ENCODE results near the gene EPHB2.

EPHB2 gene

DNA sequence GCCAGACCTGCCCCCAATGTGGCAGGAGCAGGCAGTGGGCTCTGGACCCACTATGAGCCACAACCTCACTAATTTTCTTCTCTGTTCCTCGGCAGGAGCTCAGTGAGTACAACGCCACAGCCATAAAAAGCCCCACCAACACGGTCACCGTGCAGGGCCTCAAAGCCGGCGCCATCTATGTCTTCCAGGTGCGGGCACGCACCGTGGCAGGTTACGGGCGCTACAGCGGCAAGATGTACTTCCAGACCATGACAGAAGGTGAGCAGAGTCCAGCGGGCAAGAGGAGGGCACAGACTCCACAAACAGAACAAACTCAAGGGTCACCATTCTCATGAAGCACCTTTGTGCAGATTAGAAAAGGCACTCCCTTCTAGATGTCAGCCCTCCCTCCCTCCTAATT is 182.2 kb downstream of the EPHB2 start:
- DNase-seq: no peak

DNA sequence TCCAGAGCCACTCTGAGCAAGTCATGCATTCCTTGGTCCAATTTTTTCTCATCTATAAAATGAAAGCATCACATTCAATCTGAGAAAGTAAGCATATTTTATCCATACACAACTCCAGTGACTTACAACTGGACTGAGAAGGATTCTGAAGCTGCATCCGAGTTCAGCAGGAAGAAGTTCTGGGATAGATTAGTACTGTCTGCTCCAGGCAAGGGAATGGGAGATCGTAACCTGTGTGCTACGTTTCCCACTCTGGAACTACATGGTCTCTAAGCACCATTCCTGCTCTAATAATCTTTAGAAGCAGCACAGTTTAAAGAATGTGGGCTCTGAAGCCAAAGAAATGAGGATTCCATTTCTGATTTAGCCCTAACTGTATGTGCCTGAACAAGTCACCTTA is 182.7 kb downstream of the EPHB2 start:
- DNase-seq: no peak

GRCh38 chr1:22895357-22895756 is 184.7 kb downstream of the EPHB2 start:
- no peak for DNase-seq

DNA sequence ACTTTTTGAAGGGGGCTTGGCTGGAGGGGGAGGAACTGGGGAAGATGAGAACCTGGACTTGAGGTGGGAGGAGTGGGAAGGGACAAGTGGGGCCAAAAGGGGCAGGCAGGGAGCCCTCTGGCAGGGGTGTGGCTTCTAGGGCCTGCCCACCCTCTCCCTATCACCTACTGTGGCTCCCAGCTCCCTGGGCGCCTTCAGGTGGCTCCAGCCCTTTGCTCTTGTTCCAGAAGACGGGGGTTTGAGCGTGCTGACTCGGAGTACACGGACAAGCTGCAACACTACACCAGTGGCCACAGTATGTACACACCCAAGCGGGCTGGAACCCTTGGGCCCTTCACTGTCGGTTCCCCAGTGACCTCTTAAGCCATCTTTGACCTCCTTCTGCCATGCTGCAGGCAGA is 185.5 kb downstream of the EPHB2 start:
- DNase-seq: no peak

DNA sequence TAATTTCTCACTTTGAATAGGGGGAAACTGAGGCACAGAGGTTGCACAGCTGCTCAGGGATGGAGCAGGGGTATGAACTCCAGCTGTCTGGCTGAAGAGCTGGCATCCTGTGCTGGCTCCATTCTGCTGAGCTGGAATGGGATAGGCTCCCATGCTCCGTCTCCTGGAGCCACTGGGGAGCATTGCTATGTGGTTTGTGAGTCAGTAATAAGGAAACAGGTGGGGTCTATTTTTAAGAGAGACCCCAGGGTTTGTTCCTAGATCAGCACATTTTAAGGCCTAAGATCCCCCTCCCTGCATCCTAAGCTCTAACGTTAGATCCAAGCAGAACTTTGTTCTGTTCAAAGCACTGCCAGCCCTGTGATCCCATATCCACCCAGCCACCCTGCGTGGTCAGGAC is 189.8 kb downstream of the EPHB2 start:
- no peak for DNase-seq

DNA sequence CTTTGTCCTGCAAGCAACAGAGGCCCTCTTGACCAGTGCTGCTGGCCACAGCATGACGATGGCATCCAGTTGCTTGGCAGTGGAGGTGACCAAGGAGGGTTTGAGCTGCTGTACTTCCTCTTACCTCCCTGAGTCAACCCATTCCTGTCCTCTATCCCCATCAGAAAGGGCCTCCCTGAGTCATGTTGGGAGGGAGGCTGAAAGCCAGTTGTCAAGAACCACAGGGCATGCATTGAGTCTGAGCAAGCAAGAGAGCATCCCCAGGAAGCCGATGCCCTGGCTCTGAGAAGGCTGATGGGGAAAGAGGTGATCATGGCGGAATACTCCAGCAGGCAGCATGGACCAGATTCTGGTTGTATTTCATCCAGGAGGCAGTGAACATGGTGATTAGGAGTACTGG is 192.5 kb downstream of the EPHB2 start:
- DNase-seq: no peak

DNA sequence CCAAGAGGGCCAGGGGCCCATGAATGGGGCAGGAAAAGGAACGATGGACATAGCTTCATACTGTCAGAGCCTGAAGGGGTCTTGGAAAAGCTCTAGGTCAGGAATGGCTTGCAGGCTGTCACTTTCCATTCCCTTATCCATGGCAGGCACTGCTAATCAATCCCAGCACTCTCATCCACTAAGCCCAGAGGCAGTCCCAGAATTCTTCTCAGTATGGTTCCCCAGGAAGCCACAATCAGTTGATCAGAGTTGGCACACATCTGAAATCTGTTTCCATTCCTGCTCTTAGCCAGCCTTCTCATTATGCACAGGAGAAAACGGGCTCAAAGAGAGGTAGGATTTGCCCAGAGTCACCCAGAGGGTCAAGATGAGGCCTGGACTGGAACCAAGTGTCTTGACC is 196.3 kb downstream of the EPHB2 start:
- DNase-seq: no peak

DNA sequence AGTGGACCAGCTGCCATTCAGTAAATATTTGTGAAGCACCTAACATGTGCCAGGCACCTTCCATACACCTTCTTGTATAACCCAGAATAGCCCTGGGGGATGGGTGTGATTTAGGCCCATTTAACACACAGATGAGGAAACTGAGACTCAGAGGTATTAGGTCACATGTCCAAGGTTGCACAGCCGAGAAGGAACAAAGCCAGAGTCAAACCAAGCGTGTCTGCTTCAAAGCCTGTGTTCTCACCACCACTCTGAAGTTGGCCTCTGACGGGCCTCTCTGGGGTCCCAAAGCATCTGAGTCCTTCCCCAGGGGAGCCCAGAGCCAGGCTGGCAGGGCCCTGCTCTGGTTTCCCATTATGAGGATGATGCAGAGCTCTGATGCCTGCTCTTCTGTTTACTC is 196.9 kb downstream of the EPHB2 start:
- DNase-seq: no peak

GRCh38 chr1:22908880-22909426 is 198.3 kb downstream of the EPHB2 start:
- no peak for DNase-seq

GRCh38 chr1:22910286-22910685 is 199.6 kb downstream of the EPHB2 start:
- no peak for DNase-seq

GRCh38 chr1:22910986-22911651 is 200.5 kb downstream of the EPHB2 start:
- DNase-seq: no peak

- no peak for DNase-seq
Observed at GRCh38 chr1:22912311-22912710, 201.7 kb downstream of the EPHB2 start.

DNA sequence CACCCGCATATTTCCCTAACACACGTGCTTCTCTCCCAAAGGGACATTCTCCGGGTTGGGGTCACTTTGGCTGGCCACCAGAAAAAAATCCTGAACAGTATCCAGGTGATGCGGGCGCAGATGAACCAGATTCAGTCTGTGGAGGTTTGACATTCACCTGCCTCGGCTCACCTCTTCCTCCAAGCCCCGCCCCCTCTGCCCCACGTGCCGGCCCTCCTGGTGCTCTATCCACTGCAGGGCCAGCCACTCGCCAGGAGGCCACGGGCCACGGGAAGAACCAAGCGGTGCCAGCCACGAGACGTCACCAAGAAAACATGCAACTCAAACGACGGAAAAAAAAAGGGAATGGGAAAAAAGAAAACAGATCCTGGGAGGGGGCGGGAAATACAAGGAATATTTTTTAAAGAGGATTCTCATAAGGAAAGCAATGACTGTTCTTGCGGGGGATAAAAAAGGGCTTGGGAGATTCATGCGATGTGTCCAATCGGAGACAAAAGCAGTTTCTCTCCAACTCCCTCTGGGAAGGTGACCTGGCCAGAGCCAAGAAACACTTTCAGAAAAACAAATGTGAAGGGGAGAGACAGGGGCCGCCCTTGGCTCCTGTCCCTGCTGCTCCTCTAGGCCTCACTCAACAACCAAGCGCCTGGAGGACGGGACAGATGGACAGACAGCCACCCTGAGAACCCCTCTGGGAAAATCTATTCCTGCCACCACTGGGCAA is 202.9 kb downstream of the EPHB2 start:
- DNase-seq: no peak

DNA sequence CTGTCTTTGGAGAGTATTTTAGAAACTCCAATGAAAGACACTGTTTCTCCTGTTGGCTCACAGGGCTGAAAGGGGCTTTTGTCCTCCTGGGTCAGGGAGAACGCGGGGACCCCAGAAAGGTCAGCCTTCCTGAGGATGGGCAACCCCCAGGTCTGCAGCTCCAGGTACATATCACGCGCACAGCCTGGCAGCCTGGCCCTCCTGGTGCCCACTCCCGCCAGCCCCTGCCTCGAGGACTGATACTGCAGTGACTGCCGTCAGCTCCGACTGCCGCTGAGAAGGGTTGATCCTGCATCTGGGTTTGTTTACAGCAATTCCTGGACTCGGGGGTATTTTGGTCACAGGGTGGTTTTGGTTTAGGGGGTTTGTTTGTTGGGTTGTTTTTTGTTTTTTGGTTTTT is 203.5 kb downstream of the EPHB2 start:
- DNase-seq: no peak

GRCh38 chr1:22914633-22915217 is 204.1 kb downstream of the EPHB2 start:
- peak; percentile 45 for DNase-seq

GRCh38 chr1:22915231-22915630 is 204.6 kb downstream of the EPHB2 start:
- no peak for DNase-seq

DNA sequence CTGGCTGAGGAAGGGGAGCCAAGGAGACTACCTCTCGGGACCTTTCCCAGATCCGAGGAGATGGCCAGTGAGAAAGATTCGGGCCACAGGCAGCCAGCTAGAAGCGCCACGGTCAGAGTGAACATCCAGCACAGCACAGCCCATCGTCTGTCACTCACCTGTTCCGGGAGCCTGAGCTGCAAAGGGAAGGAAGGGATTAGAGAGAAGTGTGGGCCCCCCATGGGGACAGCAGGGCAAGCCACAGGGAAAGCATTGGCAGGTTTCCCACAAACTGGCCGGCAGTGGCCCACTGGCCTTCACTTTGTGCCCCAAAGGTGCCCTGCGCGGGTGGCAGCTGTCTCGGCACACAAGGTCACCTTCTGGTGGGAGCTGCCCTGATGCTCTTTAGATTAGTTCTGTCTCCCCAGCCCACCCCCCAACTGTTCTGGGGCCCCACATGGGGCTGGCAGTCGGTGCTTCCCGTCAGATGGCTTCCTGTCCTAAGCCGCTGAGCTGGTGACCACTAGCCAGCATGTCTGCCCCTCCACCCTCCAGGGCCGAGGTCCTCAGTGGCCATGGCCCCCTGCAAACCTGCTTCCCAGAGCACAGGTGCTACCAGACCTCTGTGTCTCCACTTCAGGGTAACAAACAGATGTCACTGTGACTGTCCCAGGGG is 205.3 kb downstream of the EPHB2 start:
- peak; percentile 55 for DNase-seq

GRCh38 chr1:22916471-22916820 is 205.8 kb downstream of the EPHB2 start:
- DNase-seq: peak; percentile 98

GRCh38 chr1:22917989-22918388 is 207.3 kb downstream of the EPHB2 start:
- DNase-seq: no peak

DNA sequence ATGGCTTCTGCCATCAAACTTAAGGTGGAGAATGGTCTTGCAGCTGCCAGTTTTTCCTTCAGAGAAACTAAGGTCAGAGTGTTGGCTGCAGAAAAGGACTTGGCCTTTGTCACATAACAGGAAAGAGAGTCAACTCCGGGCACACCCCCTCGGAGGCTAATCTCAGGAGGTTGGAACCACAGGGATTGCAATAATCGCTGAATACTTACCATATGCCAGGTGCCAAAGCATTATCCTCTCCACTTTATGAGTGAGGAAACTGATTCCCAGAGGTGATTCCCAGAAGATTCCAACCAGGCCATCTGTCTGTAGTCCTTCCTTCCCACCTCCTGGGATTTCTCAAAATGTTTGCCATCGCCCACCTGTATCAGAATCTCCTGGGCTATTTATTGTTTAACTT is 208.0 kb downstream of the EPHB2 start:
- peak; percentile 76 for DNase-seq

DNA sequence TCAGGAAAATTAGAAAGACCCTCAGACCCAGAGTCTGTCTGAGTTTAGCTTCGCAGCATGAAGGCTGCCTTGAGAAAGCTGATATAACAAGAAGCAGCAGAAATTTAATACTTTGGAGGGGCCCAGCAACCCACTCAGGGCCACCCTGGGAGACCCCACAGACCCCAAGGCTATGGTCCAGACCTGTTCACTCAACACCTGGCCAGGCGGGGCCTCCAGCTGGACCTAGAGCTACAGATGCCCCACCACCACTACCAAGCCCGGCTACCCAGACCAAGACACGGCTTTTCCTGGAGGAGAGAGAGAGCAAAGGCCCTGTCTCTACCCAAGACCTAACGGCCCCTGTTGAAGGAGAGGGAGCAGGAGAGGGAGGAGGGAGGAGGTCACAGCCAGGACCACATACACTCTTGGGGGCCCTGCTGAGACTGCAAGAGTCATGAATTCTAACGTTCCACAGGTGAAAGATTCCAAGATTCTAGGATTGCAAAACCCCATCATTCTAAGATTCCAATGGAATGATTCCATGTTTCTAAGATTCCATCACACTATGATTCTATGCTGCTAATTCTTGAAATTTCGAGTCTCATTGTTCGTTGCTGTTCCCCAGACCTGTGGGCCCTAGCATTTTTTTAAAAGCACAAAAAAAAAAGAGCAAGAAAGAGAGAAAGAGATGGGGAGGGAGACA is 208.8 kb downstream of the EPHB2 start:
- DNase-seq: no peak

- no peak for DNase-seq
Observed at GRCh38 chr1:22920026-22920733, 209.5 kb downstream of the EPHB2 start.

Measured in NCI-H524 treated with DMSO at 0.1 percent for 48 hours (cell line).